HL-60 (cell line): ENCODE data around the gene COL4A2.

Experiments used
- SPI1 ChIP-seq: IDR thresholded peaks from 2 replicates; pipeline ENCODE4 v1.6.1; 2012; ENCODE audit warnings: low read depth, mild to moderate bottlenecking, borderline replicate concordance
- TF ChIP-seq, protein P1 (sequence below): IDR thresholded peaks from one replicate; pipeline ENCODE4 v1.5.1; 2011; ENCODE audit warnings: low read length, control low read depth, inconsistent platforms; ENCODE audit not compliant: insufficient read depth

DNA sequence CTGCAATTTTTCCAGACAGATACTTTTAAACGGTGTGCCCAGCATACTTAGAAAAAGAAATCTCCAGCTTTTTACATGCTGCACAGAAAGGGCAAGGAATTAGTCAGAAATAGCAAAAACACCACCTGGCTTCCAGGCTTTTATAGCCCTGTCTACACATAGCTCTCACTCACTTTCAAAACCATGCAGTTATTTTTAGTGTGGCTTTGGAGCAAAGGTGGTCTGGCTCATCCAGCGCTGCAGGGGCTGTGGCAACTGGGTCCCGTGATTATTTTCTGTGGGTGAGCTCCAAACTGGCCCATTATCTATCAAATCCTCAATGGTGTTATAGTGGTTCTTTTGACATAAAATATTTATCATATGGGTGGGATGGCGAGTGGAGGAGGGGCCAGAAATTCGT lies 57.0 kb downstream of the COL4A2 start:
- TF ChIP-seq, protein P1, sequence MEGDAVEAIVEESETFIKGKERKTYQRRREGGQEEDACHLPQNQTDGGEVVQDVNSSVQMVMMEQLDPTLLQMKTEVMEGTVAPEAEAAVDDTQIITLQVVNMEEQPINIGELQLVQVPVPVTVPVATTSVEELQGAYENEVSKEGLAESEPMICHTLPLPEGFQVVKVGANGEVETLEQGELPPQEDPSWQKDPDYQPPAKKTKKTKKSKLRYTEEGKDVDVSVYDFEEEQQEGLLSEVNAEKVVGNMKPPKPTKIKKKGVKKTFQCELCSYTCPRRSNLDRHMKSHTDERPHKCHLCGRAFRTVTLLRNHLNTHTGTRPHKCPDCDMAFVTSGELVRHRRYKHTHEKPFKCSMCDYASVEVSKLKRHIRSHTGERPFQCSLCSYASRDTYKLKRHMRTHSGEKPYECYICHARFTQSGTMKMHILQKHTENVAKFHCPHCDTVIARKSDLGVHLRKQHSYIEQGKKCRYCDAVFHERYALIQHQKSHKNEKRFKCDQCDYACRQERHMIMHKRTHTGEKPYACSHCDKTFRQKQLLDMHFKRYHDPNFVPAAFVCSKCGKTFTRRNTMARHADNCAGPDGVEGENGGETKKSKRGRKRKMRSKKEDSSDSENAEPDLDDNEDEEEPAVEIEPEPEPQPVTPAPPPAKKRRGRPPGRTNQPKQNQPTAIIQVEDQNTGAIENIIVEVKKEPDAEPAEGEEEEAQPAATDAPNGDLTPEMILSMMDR: no peak
- TF ChIP-seq SPI1: no peak
